Keratinocyte (primary cell): Measurements from ENCODE around the gene ENTHD1. TPM values are rescaled to one million over a fixed set of nuclear protein-coding genes. Genes with fewer than 3 reads are reported as not detected.

Experiments used
- DNase-seq: peaks from one replicate; pipeline ENCODE4 v3.0.0-alpha.2; 2011; ENCODE audit warnings: low read depth, missing footprints, low spot score
- FAIRE-seq: peaks from 2 replicates; lab custom pipeline; 2011; peaks lifted over from hg19 to GRCh38; lab: Jason Lieb, UNC
- H2AFZ ChIP-seq: 2 replicates; pipeline ENCODE4 v1.6.0; 2012; ENCODE audit warnings: low read length, control low read depth, inconsistent platforms; ENCODE audit not compliant: control insufficient read depth
- H3K27ac ChIP-seq: 2 replicates; pipeline ENCODE4 v1.5.1; 2011; ENCODE audit warnings: low read length; ENCODE audit not compliant: control insufficient read depth, insufficient read depth
- H3K27me3 ChIP-seq: 3 replicates; pipeline ENCODE4 v1.6.0; 2011; ENCODE audit warnings: low read length; ENCODE audit not compliant: control insufficient read depth, insufficient read depth; ENCODE audit errors: extremely low read depth
- H3K36me3 ChIP-seq, 2 experiments: 2 replicates in 1 of 2; 3 replicates in 1 of 2; pipeline ENCODE4 v1.5.1; 2011; ENCODE audit warnings: low read length in 2 of 2, mild to moderate bottlenecking in 1 of 2; ENCODE audit not compliant: control insufficient read depth in 2 of 2, insufficient read depth in 2 of 2; ENCODE audit errors: extremely low read depth in 1 of 2
- H3K4me1 ChIP-seq: 3 replicates; pipeline ENCODE4 v1.5.1; 2011; ENCODE audit warnings: low read length; ENCODE audit not compliant: control insufficient read depth, insufficient read depth; ENCODE audit errors: extremely low read depth
- H3K4me2 ChIP-seq: 3 replicates; pipeline ENCODE4 v1.6.0; 2011; ENCODE audit warnings: low read depth, low read length; ENCODE audit not compliant: control insufficient read depth, insufficient read depth; ENCODE audit errors: extremely low read depth
- H3K4me3 ChIP-seq, 3 experiments: fragments of 200-600 bp in 1 of 3; sonication (generic) in 1 of 3; 2 replicates in 2 of 3; 3 replicates in 1 of 3; pipeline ENCODE4 v1.5.1; 2011 to 2016; ENCODE audit warnings: low read length in 3 of 3, mild to moderate bottlenecking in 3 of 3, control low read depth in 2 of 3, inconsistent platforms in 1 of 3, low read depth in 1 of 3, mixed read lengths in 1 of 3, mixed run types in 1 of 3, moderate library complexity in 1 of 3; ENCODE audit not compliant: control insufficient read depth in 2 of 3, insufficient read depth in 2 of 3; ENCODE audit errors: extremely low read depth in 1 of 3
- H3K79me2 ChIP-seq: 2 replicates; pipeline ENCODE4 v1.6.0; 2012; ENCODE audit warnings: low read length; ENCODE audit not compliant: control insufficient read depth, insufficient read depth
- H3K9ac ChIP-seq: 3 replicates; pipeline ENCODE4 v1.6.0; 2011; ENCODE audit warnings: low read length; ENCODE audit not compliant: control insufficient read depth, insufficient read depth; ENCODE audit errors: extremely low read depth
- H3K9me1 ChIP-seq: 3 replicates; pipeline ENCODE4 v1.6.0; 2011; ENCODE audit warnings: low read length; ENCODE audit not compliant: control insufficient read depth, insufficient read depth; ENCODE audit errors: extremely low read depth
- H3K9me3 ChIP-seq: 2 replicates; pipeline ENCODE4 v1.5.1; 2012; ENCODE audit warnings: low read depth, low read length; ENCODE audit not compliant: control insufficient read depth
- H4K20me1 ChIP-seq: 3 replicates; pipeline ENCODE4 v1.6.0; 2011; ENCODE audit warnings: low read length; ENCODE audit not compliant: control insufficient read depth, insufficient read depth; ENCODE audit errors: extremely low read depth
- CTCF ChIP-seq, 3 experiments: IDR thresholded peaks in 1 of 3; conservative IDR thresholded peaks in 1 of 3; optimal IDR thresholded peaks in 1 of 3; 2 replicates in 2 of 3; 3 replicates in 1 of 3; pipeline versions ENCODE3 to v1.5.1; 2011; ENCODE audit warnings: low read length in 3 of 3, mild to moderate bottlenecking in 3 of 3, moderate library complexity in 2 of 3, control low read depth in 1 of 3, inconsistent platforms in 1 of 3; ENCODE audit not compliant: insufficient read depth in 2 of 3; ENCODE audit errors: extremely low read depth in 1 of 3
- EZH2 ChIP-seq: IDR thresholded peaks from one replicate; pipeline ENCODE4 v1.6.1; 2012; ENCODE audit warnings: inconsistent platforms, mild to moderate bottlenecking, low read length, moderate library complexity
- dilution Hi-C: fragments of 300-500 bp; cut with MboI; formaldehyde crosslinking; loops from one replicate; pipeline ENCODE4 v1.7.0; 2020; ENCODE audit warnings: low sequenced_read_pairs; ENCODE audit not compliant: extremely low pct_ligation_motif_present
- polyA plus RNA-seq, 5 experiments: library from polyadenylated mRNA; depleted of rRNA in 3 of 5; stranded (reverse) in 3 of 5; stranded (forward) in 1 of 5; unstranded in 1 of 5; fragments of >200 nt; gene quantifications; 1 replicate in 1 of 5; 2 replicates in 3 of 5; 3 replicates in 1 of 5; pipeline versions ENCODE4 v1.2.1 to v1.2.3, GENCODE V29; 2011 to 2012; ENCODE audit warnings: missing spikeins in 2 of 5, low read depth in 1 of 5, low replicate concordance in 1 of 5

Gene ENTHD1
- polyA plus RNA-seq, 1 donor (not counting 4 experiments of a cell fraction or from before 2014, with no cell fraction given), result not detected

GRCh38 chr22:39913321-39913720 lies 19.8 kb upstream of the ENTHD1 start:
- Histone ChIP-seq H3K27ac (no peak overlapping the region), H3K4me1 (no peaks in the 10 kb centered on the region), H3K4me2 (no peak overlapping the region), H3K9ac (no peak overlapping the region), H2AFZ (no peak overlapping the region), H3K36me3 (no peaks in the 10 kb centered on the region), H3K9me1 (no peaks in the 10 kb centered on the region), H4K20me1 (no peaks in the 10 kb centered on the region), H3K4me3 (no peak overlapping the region), H3K9me3 (no peaks in the 10 kb centered on the region), H3K27me3 (peaks cover 25% of the 10 kb centered on the region), H3K79me2 (no peaks in the 10 kb centered on the region)
- TF ChIP-seq EZH2 (no peak), CTCF (optimal IDR thresholded peaks at IDR 0.05 in 1 of 3, IDR thresholded peaks at IDR 0.05 in 1 of 3, conservative IDR thresholded peaks at IDR 0.05 in 1 of 3; ENCODE audit: extremely low read depth in 1 of 3, insufficient read depth in 2 of 3, low read length in 3 of 3) (no peak)
- no peak for FAIRE-seq
- no peak for DNase-seq
- dilution Hi-C loops, result no loop called here

- no peak for FAIRE-seq
- H3K4me3 ChIP-seq, result no peak overlapping the region
- H3K4me1 ChIP-seq, result no peaks in the 10 kb centered on the region
- H3K9ac ChIP-seq, result no peak overlapping the region
- no peaks in the 10 kb centered on the region for H4K20me1 ChIP-seq
- TF ChIP-seq CTCF (optimal IDR thresholded peaks at IDR 0.05 in 1 of 3, IDR thresholded peaks at IDR 0.05 in 1 of 3, conservative IDR thresholded peaks at IDR 0.05 in 1 of 3; ENCODE audit: extremely low read depth in 1 of 3, insufficient read depth in 2 of 3, low read length in 3 of 3) (no peak), EZH2 (no peak)
- peaks cover 18% of the 10 kb centered on the region for H3K27me3 ChIP-seq
- no peaks in the 10 kb centered on the region for H3K9me3 ChIP-seq
- no peaks in the 10 kb centered on the region for H3K79me2 ChIP-seq
- H3K27ac ChIP-seq, result no peak overlapping the region
- H3K9me1 ChIP-seq, result no peaks in the 10 kb centered on the region
- no peak overlapping the region for H3K4me2 ChIP-seq
- DNase-seq, result no peak
- dilution Hi-C loops, result no loop called here
- H2AFZ ChIP-seq, result no peak overlapping the region
- no peaks in the 10 kb centered on the region for H3K36me3 ChIP-seq
Measured at GRCh38 chr22:39910876-39911613, 17.5 kb upstream of the ENTHD1 start.
